ENCODE results near the gene YIPF4. TPM values are rescaled to one million over a fixed set of nuclear protein-coding genes. Genes with fewer than 3 reads are reported as not detected.
"Not testable (repeated sequence)": the region's sequence is repeated elsewhere in the genome, so short reads cannot be mapped to it uniquely, and the experiment has no call there.

The YIPF4 gene
- polyA plus RNA-seq, 12 donors: 27.1 to 292 (median 51.0) TPM

- DNase-seq: no peak
Observed at GRCh38 chr2:32363597-32363996, 85.9 kb downstream of the YIPF4 start.

- DNase-seq: not testable (repeated sequence)
Observed at GRCh38 chr2:32364290-32364689, 86.6 kb downstream of the YIPF4 start.

GRCh38 chr2:32365679-32366078 is 88.0 kb downstream of the YIPF4 start:
- DNase-seq: not testable (repeated sequence)

Other genes with a start within 250 kb of the YIPF4 start
- 10 to 100 TPM in 11 of 12 donors, not detected in 1; 37.1 to 74.6 (median 45.9) TPM for gene DPY30, start 238.1 kb upstream of the YIPF4 start, polyA plus RNA-seq (ENCODE audit: insufficient read length in 12 of 12)
- gene SPAST, start 214.3 kb upstream of the YIPF4 start, polyA plus RNA-seq (ENCODE audit: insufficient read length in 12 of 12): 10 to 100 TPM in 11 of 12 donors, not detected in 1; 16.5 to 23.0 (median 21.3) TPM
- gene SLC30A6, start 112.0 kb upstream of the YIPF4 start, polyA plus RNA-seq (ENCODE audit: insufficient read length in 12 of 12): 10 to 100 TPM in 11 of 12 donors, not detected in 1; 16.7 to 22.6 (median 19.9) TPM
- gene NLRC4, start 13.0 kb upstream of the YIPF4 start, polyA plus RNA-seq (ENCODE audit: insufficient read length in 12 of 12): 1 to 10 TPM in 6 of 12 donors, under 1 TPM in 4, not detected in 2; 0.49 to 1.8 (median 1.1) TPM
- 10 to 100 TPM in 11 of 12 donors, not detected in 1; 41.6 to 62.0 (median 49.9) TPM for gene BIRC6, start 79.1 kb downstream of the YIPF4 start, polyA plus RNA-seq (ENCODE audit: insufficient read length in 12 of 12)